Panc1 (cell line): ENCODE data around the gene VIPR2. TPM values are rescaled to one million over a fixed set of nuclear protein-coding genes. Genes with fewer than 3 reads are reported as not detected.

Experiments
- ATAC-seq: fragments of 200-7000 bp; cut with Tn5 transposase; 2 replicates; pipeline ENCODE4 v1.9.1; 2020; ENCODE audit warnings: mild to moderate bottlenecking, moderate library complexity
- BruUV-seq: library from RNA; stranded (reverse); fragments of 400-500 nt; replicated peaks from 2 replicates; lab custom pipeline; 2021; lab: Mats Ljungman, UMichigan
- CTCF ChIA-PET: fragments of 300-600 bp; sonication (Branson Sonifier 250); formaldehyde crosslinking; loops from one replicate; lab custom pipeline; 2022; ENCODE audit warnings: antibody characterized with exemption; lab: Charles Lee
- POLR2A ChIA-PET: fragments of 300-600 bp; sonication (Branson Sonifier 250); formaldehyde crosslinking; loops from one replicate; lab custom pipeline; 2022; ENCODE audit warnings: antibody characterized with exemption; lab: Charles Lee
- DNase-seq: peaks from one replicate; pipeline ENCODE4 v3.0.0-alpha.2; 2010; ENCODE audit warnings: low read depth, low spot score
- H3K27ac ChIP-seq: 2 replicates; pipeline ENCODE4 v1.5.1; 2011; ENCODE audit warnings: mild to moderate bottlenecking, low read length, inconsistent platforms
- H3K27me3 ChIP-seq: fragments of 200-500 bp; sonication (Bioruptor generic); 2 replicates; pipeline ENCODE4 v1.6.0; 2014; ENCODE audit warnings: low read length, inconsistent platforms; ENCODE audit not compliant: control insufficient read depth, insufficient read depth
- H3K36me3 ChIP-seq: fragments of 200-500 bp; sonication (Bioruptor generic); 2 replicates; pipeline ENCODE4 v1.5.1; 2014; ENCODE audit warnings: inconsistent platforms, mild to moderate bottlenecking, low read length, moderate library complexity; ENCODE audit not compliant: control insufficient read depth, insufficient read depth
- H3K4me1 ChIP-seq: 2 replicates; pipeline ENCODE4 v1.5.1; 2011; ENCODE audit warnings: inconsistent platforms, mild to moderate bottlenecking, low read length, moderate library complexity; ENCODE audit not compliant: control insufficient read depth, insufficient read depth
- H3K4me3 ChIP-seq, 2 experiments: 2 replicates each; pipeline ENCODE4 v1.5.1; 2011 to 2012; ENCODE audit warnings: low read depth in 2 of 2, low read length in 2 of 2, mild to moderate bottlenecking in 2 of 2, inconsistent platforms in 1 of 2, moderate library complexity in 1 of 2
- H3K9me3 ChIP-seq: fragments of 200-500 bp; sonication (Bioruptor generic); 2 replicates; pipeline ENCODE4 v1.5.1; 2014; ENCODE audit warnings: low read depth, mild to moderate bottlenecking, inconsistent platforms, low read length, moderate library complexity; ENCODE audit not compliant: control insufficient read depth, insufficient read depth
- CTCF ChIP-seq: fragments of 450-650 bp; IDR thresholded peaks from 2 replicates; pipeline ENCODE4 v1.5.1; 2017; ENCODE audit warnings: mild to moderate bottlenecking
- POLR2AphosphoS5 ChIP-seq: IDR thresholded peaks from 2 replicates; pipeline ENCODE4 v1.6.1; 2012; ENCODE audit warnings: mild to moderate bottlenecking, low read depth, low read length, moderate library complexity
- REST ChIP-seq, 2 experiments: IDR thresholded peaks; 2 replicates each; pipeline ENCODE4 v1.6.1; 2011 to 2012; ENCODE audit warnings: low read depth in 2 of 2, control low read depth in 1 of 2, low read length in 1 of 2, mild to moderate bottlenecking in 1 of 2, moderate library complexity in 1 of 2; ENCODE audit not compliant: insufficient read depth in 1 of 2
- SIN3A ChIP-seq: IDR thresholded peaks from 2 replicates; pipeline ENCODE4 v1.6.1; 2012; ENCODE audit warnings: low read depth, mild to moderate bottlenecking, low read length, moderate library complexity, borderline replicate concordance; ENCODE audit not compliant: insufficient read depth
- TCF7L2 ChIP-seq: IDR thresholded peaks from 2 replicates; pipeline ENCODE4 v1.6.1; 2011; ENCODE audit warnings: mild to moderate bottlenecking, low read depth, low read length, inconsistent platforms
- in situ Hi-C: cut with HindIII; loops from 2 replicates; pipeline ENCODE4 v1.10.0; 2016; ENCODE audit warnings: low sequenced_read_pairs, low pct_unique_long_range_greater_than_20kb
- intact Hi-C: fragments of 100-400 bp; cut with micrococcal nuclease; formaldehyde crosslinking; loops from one replicate; pipeline ENCODE4 v1.10.0; 2022; ENCODE audit not compliant: unreplicated experiment
- total RNA-seq: library from RNA; stranded (reverse); gene quantifications from one replicate; pipeline ENCODE4 v1.2.1, GENCODE V29; 2021; ENCODE audit not compliant: unreplicated experiment

Gene VIPR2
- total RNA-seq, 1 experiment from 2014 or later = not detected

- peaks cover 15% of the 10 kb centered on the region for H3K27me3 ChIP-seq
- CTCF ChIA-PET = no interaction called here
- DNase-seq = no peak
- POLR2A ChIA-PET = no interaction called here
- intact Hi-C loops (no loop called here), in situ Hi-C loops (no loop called here)
- BruUV-seq = no TSS peak
- no peak overlapping the region for H3K27ac ChIP-seq
- no peaks in the 10 kb centered on the region for H3K4me1 ChIP-seq
- no peaks in the 10 kb centered on the region for H3K9me3 ChIP-seq
- no peak overlapping the region for H3K4me3 ChIP-seq
- ATAC-seq = no peak
- TF ChIP-seq CTCF = no peak
- TF ChIP-seq POLR2AphosphoS5 = no peak
- no peak for TF ChIP-seq SIN3A
- no peak for TF ChIP-seq TCF7L2
- TF ChIP-seq REST (IDR thresholded peaks at IDR 0.05; ENCODE audit: insufficient read depth in 1 of 2, low read depth in 2 of 2, low read length in 1 of 2) = no peak
- no peaks in the 10 kb centered on the region for H3K36me3 ChIP-seq
Observed at GRCh38 chr7:159075563-159076238, 69.0 kb downstream of the VIPR2 start.

- no peak overlapping the region for H3K27ac ChIP-seq
- no peaks in the 10 kb centered on the region for H3K27me3 ChIP-seq
- POLR2A ChIA-PET = no interaction called here
- TF ChIP-seq CTCF (no peak), POLR2AphosphoS5 (no peak), REST (IDR thresholded peaks at IDR 0.05; ENCODE audit: insufficient read depth in 1 of 2, low read depth in 2 of 2, low read length in 1 of 2) (no peak), TCF7L2 (no peak), SIN3A (no peak)
- H3K9me3 ChIP-seq = no peaks in the 10 kb centered on the region
- BruUV-seq = no TSS peak
- H3K36me3 ChIP-seq = no peaks in the 10 kb centered on the region
- intact Hi-C loops = no loop called here
- DNase-seq (no peak), ATAC-seq (no peak)
- CTCF ChIA-PET = no interaction called here
- no peaks in the 10 kb centered on the region for H3K4me1 ChIP-seq
- H3K4me3 ChIP-seq = no peak overlapping the region
- in situ Hi-C loops = no loop called here
Observed at GRCh38 chr7:159071260-159071659, 73.4 kb downstream of the VIPR2 start.
